GM20000 (cell line): ENCODE measurements around the gene RNF121.

ENCODE experiments used
- DNase-seq: peaks from one replicate; pipeline ENCODE4 v3.0.0; 2012; ENCODE audit warnings: low spot score
- TF ChIP-seq, protein P1 (sequence below): IDR thresholded peaks from 2 replicates; pipeline ENCODE4 v1.5.1; 2012; ENCODE audit warnings: mild to moderate bottlenecking, control low read depth; ENCODE audit errors: extremely low read depth, missing control alignments

RNF121 gene

GRCh38 chr11:72015511-72016061 lies 86.7 kb downstream of the RNF121 start:
- TF ChIP-seq, protein P1, sequence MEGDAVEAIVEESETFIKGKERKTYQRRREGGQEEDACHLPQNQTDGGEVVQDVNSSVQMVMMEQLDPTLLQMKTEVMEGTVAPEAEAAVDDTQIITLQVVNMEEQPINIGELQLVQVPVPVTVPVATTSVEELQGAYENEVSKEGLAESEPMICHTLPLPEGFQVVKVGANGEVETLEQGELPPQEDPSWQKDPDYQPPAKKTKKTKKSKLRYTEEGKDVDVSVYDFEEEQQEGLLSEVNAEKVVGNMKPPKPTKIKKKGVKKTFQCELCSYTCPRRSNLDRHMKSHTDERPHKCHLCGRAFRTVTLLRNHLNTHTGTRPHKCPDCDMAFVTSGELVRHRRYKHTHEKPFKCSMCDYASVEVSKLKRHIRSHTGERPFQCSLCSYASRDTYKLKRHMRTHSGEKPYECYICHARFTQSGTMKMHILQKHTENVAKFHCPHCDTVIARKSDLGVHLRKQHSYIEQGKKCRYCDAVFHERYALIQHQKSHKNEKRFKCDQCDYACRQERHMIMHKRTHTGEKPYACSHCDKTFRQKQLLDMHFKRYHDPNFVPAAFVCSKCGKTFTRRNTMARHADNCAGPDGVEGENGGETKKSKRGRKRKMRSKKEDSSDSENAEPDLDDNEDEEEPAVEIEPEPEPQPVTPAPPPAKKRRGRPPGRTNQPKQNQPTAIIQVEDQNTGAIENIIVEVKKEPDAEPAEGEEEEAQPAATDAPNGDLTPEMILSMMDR = peak; percentile 61
- no peak for DNase-seq

DNA sequence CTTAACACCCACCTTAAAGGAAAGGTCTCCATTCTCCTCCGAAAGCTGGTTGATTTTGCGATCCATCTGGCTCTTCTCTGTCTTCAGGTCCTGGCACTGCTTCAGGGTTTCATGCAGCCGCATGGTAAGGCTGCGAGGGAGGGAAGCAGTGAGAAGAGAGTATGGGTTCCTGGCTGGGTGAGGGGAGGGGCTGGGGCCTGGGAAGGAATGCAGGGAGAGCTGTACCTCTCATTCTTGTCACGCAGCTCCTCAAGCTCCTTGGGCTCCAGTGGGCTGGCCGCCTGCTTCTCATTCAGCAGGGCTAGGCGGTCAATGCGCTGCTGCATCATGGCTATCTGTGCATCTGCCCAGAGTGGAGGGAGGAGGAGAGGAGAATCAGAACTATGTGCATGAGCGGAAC lies 89.3 kb downstream of the RNF121 start:
- no peak for DNase-seq
- TF ChIP-seq, protein P1 = no peak

- TF ChIP-seq, protein P1 = no peak
- DNase-seq = no peak
Observed at GRCh38 chr11:72023335-72023734, 94.5 kb downstream of the RNF121 start.

- TF ChIP-seq, protein P1 = no peak
Observed at GRCh38 chr11:72024069-72024754, 95.4 kb downstream of the RNF121 start.

DNA sequence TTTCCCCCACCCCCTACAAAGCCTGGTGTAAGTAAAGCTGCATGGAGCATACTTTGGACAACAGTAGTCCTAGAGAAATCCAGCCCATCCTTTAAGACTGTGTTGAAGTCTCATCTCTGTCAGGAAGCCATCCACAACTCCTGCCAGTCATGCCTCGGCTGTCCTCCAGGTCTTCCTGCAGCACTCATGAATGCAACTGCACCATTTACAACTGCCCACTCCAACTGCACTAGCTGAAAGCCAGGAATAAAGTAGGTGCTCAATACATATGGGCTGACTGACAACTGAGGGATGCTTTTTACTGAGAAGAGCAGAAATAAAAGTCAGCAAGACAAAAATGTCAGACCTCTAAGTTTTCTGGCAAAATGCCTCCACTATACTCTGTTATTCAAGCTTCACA lies 97.2 kb downstream of the RNF121 start:
- TF ChIP-seq, protein P1 = no peak
- DNase-seq = no peak

More at GRCh38 chr11:72024069-72024754, 95.4 kb downstream of the RNF121 start:
- DNase-seq = no peak

DNA sequence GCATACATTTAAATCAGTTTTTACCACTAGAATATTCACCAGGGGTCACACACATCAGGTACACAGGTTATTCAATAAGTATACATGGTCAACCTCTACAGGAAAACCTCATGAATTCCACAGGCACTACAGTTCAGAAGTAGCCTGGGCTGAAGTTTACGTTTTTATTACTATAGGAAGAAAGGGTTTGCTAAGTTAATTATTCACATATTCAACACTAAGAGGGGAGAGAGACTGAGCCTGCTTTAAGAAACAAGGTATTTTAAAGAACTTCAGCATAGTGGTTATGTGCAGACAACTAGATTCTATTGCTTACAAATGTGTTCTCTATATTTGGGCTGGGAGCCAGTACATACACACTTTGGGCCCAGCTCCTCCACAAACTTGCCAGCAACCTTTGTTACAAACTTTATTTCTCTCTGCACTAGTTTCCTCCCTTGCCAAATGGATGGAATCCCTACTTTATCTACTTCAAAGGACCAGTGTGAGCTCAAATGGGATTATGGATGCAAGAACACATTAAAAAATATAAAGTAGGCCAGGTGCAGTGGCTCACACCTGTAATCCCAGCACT lies 101.7 kb downstream of the RNF121 start:
- TF ChIP-seq, protein P1 = no peak
- no peak for DNase-seq

DNA sequence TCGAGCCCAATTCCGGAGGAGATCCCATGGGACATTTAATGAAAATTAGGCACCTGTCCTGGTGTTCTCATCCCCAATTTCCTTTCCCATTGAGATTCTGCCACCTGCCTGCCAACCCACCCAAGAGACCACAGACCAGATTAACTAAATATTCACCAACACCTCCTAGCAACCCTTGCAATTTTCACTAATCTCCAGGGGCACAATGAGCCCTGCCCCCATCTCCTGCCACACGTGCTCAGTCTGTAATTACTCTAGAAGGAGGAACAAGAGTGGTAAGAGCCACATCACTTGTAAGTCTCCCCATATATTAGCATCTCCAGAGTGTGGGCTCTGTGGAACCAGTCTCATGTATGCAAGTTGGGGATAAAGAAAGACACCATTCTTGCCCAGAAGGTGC lies 107.8 kb downstream of the RNF121 start:
- TF ChIP-seq, protein P1 = no peak
- DNase-seq = no peak
